Measurements from ENCODE around the gene DUSP14.

DUSP14 gene

GRCh38 chr17:37562016-37562745, 72.5 kb downstream of the DUSP14 start:
- DNase-seq (ENCODE audit: low read depth in 2 of 2), result no peak

Measured in stimulated activated CD8-positive, alpha-beta memory T cell treated with anti-CD3 and anti-CD28 coated beads, Interleukin-15, amount 100 ng/mL, for 48 hours (primary cell).